Mesenchymal stem cell (in vitro differentiated cells and primary cell): ENCODE results near the gene MC4R.

Experiments
- DNase-seq: peaks from one replicate; pipeline ENCODE4 v3.0.0-alpha.2; 2013
- H2AFZ ChIP-seq: one replicate; pipeline ENCODE4 v1.6.1; 2013; ENCODE audit warnings: low read depth, mild to moderate bottlenecking, control low read depth, inconsistent platforms, low read length, moderate library complexity
- H2AK5ac ChIP-seq: 2 replicates; pipeline ENCODE4 v1.6.1; 2013; ENCODE audit warnings: low read length, moderate library complexity, mild to moderate bottlenecking, inconsistent platforms; ENCODE audit not compliant: severe bottlenecking
- H2BK120ac ChIP-seq: one replicate; pipeline ENCODE4 v1.6.1; 2013; ENCODE audit warnings: low read depth, mild to moderate bottlenecking, inconsistent platforms, low read length, moderate library complexity
- H2BK12ac ChIP-seq, 2 experiments: one replicate each; pipeline ENCODE4 v1.6.1; 2013; ENCODE audit warnings: inconsistent platforms in 2 of 2, low read length in 2 of 2, mild to moderate bottlenecking in 2 of 2, moderate library complexity in 2 of 2, control low read depth in 1 of 2
- H2BK15ac ChIP-seq: one replicate; pipeline ENCODE4 v1.6.1; 2013; ENCODE audit warnings: mild to moderate bottlenecking, low read depth, inconsistent platforms; ENCODE audit not compliant: poor library complexity, severe bottlenecking
- H2BK5ac ChIP-seq: 2 replicates; pipeline ENCODE4 v1.6.1; 2013; ENCODE audit warnings: low read depth, mild to moderate bottlenecking, low read length, control low read depth, inconsistent platforms; ENCODE audit not compliant: poor library complexity, severe bottlenecking
- H3K14ac ChIP-seq, 2 experiments: one replicate each; pipeline ENCODE4 v1.6.1; 2013; ENCODE audit warnings: inconsistent platforms in 2 of 2, low read length in 2 of 2, control low read depth in 1 of 2, mild to moderate bottlenecking in 1 of 2, moderate library complexity in 1 of 2
- H3K18ac ChIP-seq, 2 experiments: one replicate each; pipeline ENCODE4 v1.6.1; 2013; ENCODE audit warnings: inconsistent platforms in 2 of 2, low read length in 2 of 2, control low read depth in 1 of 2, low read depth in 1 of 2, mild to moderate bottlenecking in 1 of 2
- H3K23ac ChIP-seq, 2 experiments: one replicate each; pipeline ENCODE4 v1.6.1; 2013; ENCODE audit warnings: inconsistent platforms in 2 of 2, low read length in 2 of 2, mild to moderate bottlenecking in 2 of 2, moderate library complexity in 2 of 2, control low read depth in 1 of 2
- H3K27ac ChIP-seq: 2 replicates; pipeline ENCODE4 v1.5.1; 2013; ENCODE audit warnings: mild to moderate bottlenecking, moderate library complexity, low read length, control low read depth, inconsistent platforms; ENCODE audit not compliant: poor library complexity, severe bottlenecking
- H3K27me3 ChIP-seq, 2 experiments: 2 replicates each; pipeline versions ENCODE4 v1.6.1 to v1.7.0; 2013; ENCODE audit warnings: low read length in 2 of 2, mild to moderate bottlenecking in 2 of 2, moderate library complexity in 2 of 2, control low read depth in 1 of 2, inconsistent platforms in 1 of 2; ENCODE audit not compliant: control insufficient read depth in 1 of 2, insufficient read depth in 1 of 2
- H3K36me3 ChIP-seq, 2 experiments: 2 replicates each; pipeline versions ENCODE4 v1.6.1 to v1.7.0; 2013; ENCODE audit warnings: low read length in 2 of 2, control low read depth in 1 of 2, inconsistent platforms in 1 of 2, low read depth in 1 of 2, mild to moderate bottlenecking in 1 of 2; ENCODE audit not compliant: insufficient read depth in 2 of 2, control insufficient read depth in 1 of 2
- H3K4ac ChIP-seq, 2 experiments: one replicate each; pipeline ENCODE4 v1.6.1; 2013; ENCODE audit warnings: inconsistent platforms in 2 of 2, low read length in 2 of 2, mild to moderate bottlenecking in 2 of 2, moderate library complexity in 2 of 2, control low read depth in 1 of 2, low read depth in 1 of 2
- H3K4me1 ChIP-seq: 2 replicates; pipeline ENCODE4 v1.6.1; 2013; ENCODE audit warnings: low read depth, low read length, control low read depth; ENCODE audit not compliant: control insufficient read depth, insufficient read depth
- H3K4me2 ChIP-seq: 2 replicates; pipeline ENCODE4 v1.6.1; 2013; ENCODE audit warnings: low read length, mild to moderate bottlenecking, inconsistent platforms; ENCODE audit not compliant: poor library complexity, severe bottlenecking
- H3K4me3 ChIP-seq, 2 experiments: 2 replicates each; pipeline versions ENCODE4 v1.5.1 to v1.7.0; 2013; ENCODE audit warnings: low read length in 2 of 2, mild to moderate bottlenecking in 2 of 2, control low read depth in 1 of 2, low read depth in 1 of 2; ENCODE audit not compliant: insufficient read depth in 1 of 2
- H3K79me1 ChIP-seq: replicated peaks from 2 replicates; pipeline ENCODE4 v1.6.1; 2013; ENCODE audit warnings: mild to moderate bottlenecking, control low read depth, low read length, inconsistent platforms; ENCODE audit not compliant: poor library complexity, severe bottlenecking
- H3K9ac ChIP-seq: 2 replicates; pipeline ENCODE4 v1.7.0; 2013; ENCODE audit warnings: mild to moderate bottlenecking, low read length, moderate library complexity
- H3K9me3 ChIP-seq: 2 replicates; pipeline ENCODE4 v1.7.0; 2013; ENCODE audit warnings: mild to moderate bottlenecking, low read length; ENCODE audit not compliant: control insufficient read depth
- H4K8ac ChIP-seq: one replicate; pipeline ENCODE4 v1.6.1; 2013; ENCODE audit warnings: inconsistent platforms, mild to moderate bottlenecking, low read length, moderate library complexity
- H4K91ac ChIP-seq: one replicate; pipeline ENCODE4 v1.6.1; 2013; ENCODE audit warnings: mild to moderate bottlenecking, low read length, inconsistent platforms
- WGBS: methylation state at CpG from one replicate; pipeline ENCODE4 v1.1.7; 2013; ENCODE audit warnings: mixed read lengths; 5-methylcytosine and 5-hydroxymethylcytosine counted together

Gene MC4R

DNA sequence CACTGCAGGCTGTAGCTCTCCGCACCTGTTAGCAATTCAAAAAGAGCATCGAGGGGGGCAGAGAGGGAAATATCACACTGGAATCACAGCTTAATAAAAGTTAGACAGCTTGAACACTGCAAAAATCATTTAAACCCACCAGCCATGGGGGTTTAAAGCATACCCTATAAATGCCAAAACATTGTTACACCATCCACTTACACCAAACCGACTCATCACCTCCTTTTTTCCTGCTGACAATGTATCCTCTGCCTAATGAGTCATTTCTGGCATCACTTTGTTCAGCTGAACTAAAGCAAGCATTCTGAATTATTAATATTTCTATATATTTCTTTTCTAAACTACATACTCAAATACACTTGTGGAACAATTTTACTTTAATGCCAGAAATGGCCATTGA is 21.6 kb downstream of the MC4R start:
- H3K14ac ChIP-seq = no peak overlapping the region
- no peaks in the 10 kb centered on the region for H3K4me1 ChIP-seq
- no peaks in the 10 kb centered on the region for H3K79me1 ChIP-seq
- H2AK5ac ChIP-seq = no peak overlapping the region
- 92% methylated on average over 3 of the region's 3 CpGs for WGBS
- H2BK15ac ChIP-seq = no peak overlapping the region
- no peak overlapping the region for H3K18ac ChIP-seq
- no peak overlapping the region for H2AFZ ChIP-seq
- H3K4ac ChIP-seq = no peak overlapping the region
- no peak overlapping the region for H4K8ac ChIP-seq
- H2BK12ac ChIP-seq = no peak overlapping the region
- no peaks in the 10 kb centered on the region for H3K9me3 ChIP-seq
- no peak overlapping the region for H3K4me2 ChIP-seq
- no peak for DNase-seq
- no peak overlapping the region for H2BK5ac ChIP-seq
- no peak overlapping the region for H3K4me3 ChIP-seq
- H3K9ac ChIP-seq = no peak overlapping the region
- no peak overlapping the region for H4K91ac ChIP-seq
- H3K36me3 ChIP-seq = no peaks in the 10 kb centered on the region
- no peaks in the 10 kb centered on the region for H3K27me3 ChIP-seq
- H3K23ac ChIP-seq = no peak overlapping the region
- H2BK120ac ChIP-seq = no peak overlapping the region
- H3K27ac ChIP-seq = no peak overlapping the region

DNA sequence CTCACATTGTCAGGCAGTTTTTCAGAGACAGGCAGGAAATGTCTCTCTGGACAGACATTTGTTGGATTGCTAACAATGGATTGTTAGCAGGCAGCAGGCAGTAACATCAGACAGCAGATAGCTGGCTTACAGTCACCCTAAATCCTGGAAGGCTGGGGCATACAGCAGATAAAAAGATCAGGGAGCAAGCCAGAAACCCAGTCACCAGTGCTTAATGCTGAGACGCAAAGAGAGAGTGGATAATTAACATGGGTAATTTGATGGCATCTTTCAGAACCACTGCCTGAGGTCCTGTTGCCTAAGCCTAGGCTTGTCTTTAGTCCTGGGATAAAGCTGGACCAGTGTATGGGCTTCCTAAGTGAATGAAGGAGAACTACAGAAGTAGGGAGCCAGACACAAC is 22.4 kb downstream of the MC4R start:
- H3K14ac ChIP-seq = no peak overlapping the region
- H2BK5ac ChIP-seq = no peak overlapping the region
- no peak overlapping the region for H2AFZ ChIP-seq

DNA sequence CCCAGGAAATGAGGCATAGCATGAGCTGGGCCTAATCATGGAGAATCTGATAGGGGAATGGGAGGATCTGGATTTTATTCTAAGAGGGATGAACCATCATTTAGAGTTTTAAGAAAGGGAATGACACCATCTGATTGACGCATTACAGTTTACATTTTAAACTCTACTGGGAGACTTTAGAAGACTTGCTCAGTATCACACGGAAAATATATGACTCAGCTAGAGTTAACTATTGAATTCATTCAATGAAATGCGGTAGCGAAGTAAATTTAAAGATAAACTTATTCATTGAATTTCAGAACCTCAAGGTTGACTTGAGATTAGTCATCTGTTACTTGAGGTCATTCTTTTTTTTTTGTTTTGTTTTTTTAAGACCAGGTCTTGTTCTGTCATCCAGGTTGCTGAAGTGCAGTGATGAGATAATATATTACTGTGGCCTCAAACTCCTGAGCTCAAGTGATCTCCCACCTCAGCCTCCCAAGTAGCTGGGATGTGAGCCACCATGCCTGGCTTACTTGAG is 25.0 kb downstream of the MC4R start:
- no peaks in the 10 kb centered on the region for H3K4me1 ChIP-seq
- no CpG with 5 or more reads among the region's 4 CpGs for WGBS

More for the DNA sequence above, 22.4 kb downstream of the MC4R start:
- H3K27me3 ChIP-seq = no peaks in the 10 kb centered on the region
- no peaks in the 10 kb centered on the region for H3K79me1 ChIP-seq
- H3K36me3 ChIP-seq = no peaks in the 10 kb centered on the region
- no peak overlapping the region for H3K9ac ChIP-seq
- no peaks in the 10 kb centered on the region for H3K4me1 ChIP-seq
- H2BK120ac ChIP-seq = no peak overlapping the region
- H4K8ac ChIP-seq = no peak overlapping the region
- no peak overlapping the region for H3K4me3 ChIP-seq
- no peaks in the 10 kb centered on the region for H3K9me3 ChIP-seq
- 80% methylated on average over 1 of the region's 1 CpG for WGBS
- H2BK15ac ChIP-seq = no peak overlapping the region
- H4K91ac ChIP-seq = no peak overlapping the region
- DNase-seq = no peak
- no peak overlapping the region for H2AK5ac ChIP-seq
- no peak overlapping the region for H3K27ac ChIP-seq
- H3K23ac ChIP-seq = no peak overlapping the region
- H2BK12ac ChIP-seq = no peak overlapping the region
- no peak overlapping the region for H3K4ac ChIP-seq
- H3K4me2 ChIP-seq = no peak overlapping the region
- H3K18ac ChIP-seq = no peak overlapping the region

DNA sequence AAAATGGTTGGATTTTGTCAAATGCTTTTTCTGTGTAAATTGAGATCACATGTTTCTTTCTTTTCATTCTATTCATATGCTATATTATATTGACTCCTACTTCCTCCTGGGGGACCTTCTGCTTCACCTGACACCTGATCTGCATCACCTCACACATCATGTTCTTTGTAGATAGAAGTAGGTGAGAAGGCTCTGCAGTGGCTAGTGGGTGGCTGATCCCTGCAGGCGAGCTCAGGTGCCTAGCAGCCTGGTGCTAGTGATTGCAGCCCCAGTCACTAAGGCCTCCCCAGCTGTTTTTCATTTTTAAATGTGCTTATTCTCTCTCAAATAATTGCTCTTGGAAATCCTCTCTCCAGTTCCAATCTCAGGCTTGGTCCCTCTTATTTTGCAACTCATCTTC is 33.6 kb downstream of the MC4R start:
- WGBS = 40% methylated on average over 1 of the region's 1 CpG
- no peak overlapping the region for H2AK5ac ChIP-seq

More for the DNA sequence above, 25.0 kb downstream of the MC4R start:
- Histone ChIP-seq H2AK5ac (no peak overlapping the region), H2BK15ac (no peak overlapping the region), H3K4me3 (no peak overlapping the region), H2AFZ (no peak overlapping the region), H3K4me2 (no peak overlapping the region), H3K36me3 (no peaks in the 10 kb centered on the region), H3K79me1 (no peaks in the 10 kb centered on the region), H4K8ac (no peak overlapping the region), H3K9me3 (no peaks in the 10 kb centered on the region), H3K27me3 (no peaks in the 10 kb centered on the region), H2BK120ac (no peak overlapping the region), H2BK12ac (no peak overlapping the region), H3K23ac (no peak overlapping the region), H3K18ac (no peak overlapping the region), H3K27ac (no peak overlapping the region), H3K4ac (no peak overlapping the region), H2BK5ac (no peak overlapping the region), H3K14ac (no peak overlapping the region), H3K9ac (no peak overlapping the region), H4K91ac (no peak overlapping the region)
- no peak for DNase-seq

More for the DNA sequence above, 33.6 kb downstream of the MC4R start:
- Histone ChIP-seq H3K4ac (no peak overlapping the region), H2BK12ac (no peak overlapping the region), H3K36me3 (no peaks in the 10 kb centered on the region), H4K91ac (no peak overlapping the region), H3K79me1 (no peaks in the 10 kb centered on the region), H2BK120ac (no peak overlapping the region), H3K9ac (no peak overlapping the region), H3K27me3 (no peaks in the 10 kb centered on the region), H3K4me3 (no peak overlapping the region), H4K8ac (no peak overlapping the region), H2BK5ac (no peak overlapping the region), H2AFZ (no peak overlapping the region), H3K27ac (no peak overlapping the region), H3K9me3 (no peaks in the 10 kb centered on the region), H2BK15ac (no peak overlapping the region), H3K4me1 (no peaks in the 10 kb centered on the region), H3K4me2 (no peak overlapping the region), H3K14ac (no peak overlapping the region), H3K18ac (no peak overlapping the region), H3K23ac (no peak overlapping the region)
- no peak for DNase-seq
